ENCODE results near the gene ARID5B. TPM values are rescaled to one million over a fixed set of nuclear protein-coding genes. Genes with fewer than 3 reads are reported as not detected.

The ARID5B gene
- polyA plus RNA-seq, 3 donors, result 1.00 to 2.5 (median 1.5) TPM

DNA sequence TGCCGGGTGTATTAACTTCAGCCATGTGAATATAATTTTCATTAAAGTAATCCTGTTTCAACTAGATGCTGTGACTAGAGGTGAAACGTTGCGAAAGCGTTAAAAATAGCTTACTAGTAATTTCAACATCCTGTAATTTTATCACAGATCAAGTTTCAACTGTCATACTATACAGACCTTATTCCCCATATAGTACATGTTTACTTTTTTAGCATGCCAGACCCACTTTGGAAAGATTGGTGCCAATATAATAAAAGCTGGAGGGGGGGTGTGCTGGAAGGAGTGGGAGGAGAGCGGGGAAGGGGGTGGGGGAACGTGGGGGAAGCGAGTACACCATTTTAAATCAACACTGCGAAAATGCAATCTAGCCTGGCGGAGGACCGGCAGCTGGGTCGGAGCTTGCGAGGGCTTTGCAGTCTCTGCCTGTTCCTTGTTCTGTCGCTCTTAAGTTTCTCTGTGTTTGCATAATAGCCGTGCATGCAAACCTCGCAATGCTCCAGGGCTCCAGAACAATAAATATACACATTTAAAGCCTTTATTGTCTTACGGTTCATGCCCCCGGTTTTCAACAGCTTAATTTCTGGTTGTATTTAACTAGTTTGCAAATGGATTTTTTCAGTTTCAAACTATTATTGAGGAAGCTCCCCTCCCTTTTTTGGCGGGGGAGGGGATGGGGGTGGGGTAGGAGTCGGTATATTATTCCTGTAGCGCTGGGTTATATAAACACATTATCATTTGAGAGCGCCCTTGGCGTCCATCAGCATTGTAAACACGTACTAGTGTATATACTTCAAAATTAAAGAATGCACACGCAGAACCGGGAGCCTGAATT lies 1.3 kb upstream of the ARID5B start:
- H3K4me3 Mint-ChIP-seq, result peak overlapping the region; percentile 88 to 96
- no peaks in the 10 kb centered on the region for H3K27me3 ChIP-seq (ENCODE audit: control insufficient read depth in 2 of 2, insufficient read depth in 2 of 2, low read length in 2 of 2)
- peak overlapping the region; percentile 85 to 100 for H3K27ac ChIP-seq (ENCODE audit: low read depth in 1 of 2, low read length in 2 of 2)
- H3K36me3 Mint-ChIP-seq, result no peaks in the 10 kb centered on the region
- TF ChIP-seq, protein P1, sequence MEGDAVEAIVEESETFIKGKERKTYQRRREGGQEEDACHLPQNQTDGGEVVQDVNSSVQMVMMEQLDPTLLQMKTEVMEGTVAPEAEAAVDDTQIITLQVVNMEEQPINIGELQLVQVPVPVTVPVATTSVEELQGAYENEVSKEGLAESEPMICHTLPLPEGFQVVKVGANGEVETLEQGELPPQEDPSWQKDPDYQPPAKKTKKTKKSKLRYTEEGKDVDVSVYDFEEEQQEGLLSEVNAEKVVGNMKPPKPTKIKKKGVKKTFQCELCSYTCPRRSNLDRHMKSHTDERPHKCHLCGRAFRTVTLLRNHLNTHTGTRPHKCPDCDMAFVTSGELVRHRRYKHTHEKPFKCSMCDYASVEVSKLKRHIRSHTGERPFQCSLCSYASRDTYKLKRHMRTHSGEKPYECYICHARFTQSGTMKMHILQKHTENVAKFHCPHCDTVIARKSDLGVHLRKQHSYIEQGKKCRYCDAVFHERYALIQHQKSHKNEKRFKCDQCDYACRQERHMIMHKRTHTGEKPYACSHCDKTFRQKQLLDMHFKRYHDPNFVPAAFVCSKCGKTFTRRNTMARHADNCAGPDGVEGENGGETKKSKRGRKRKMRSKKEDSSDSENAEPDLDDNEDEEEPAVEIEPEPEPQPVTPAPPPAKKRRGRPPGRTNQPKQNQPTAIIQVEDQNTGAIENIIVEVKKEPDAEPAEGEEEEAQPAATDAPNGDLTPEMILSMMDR (IDR thresholded peaks at IDR 0.05), result no peak
- H3K79me2 ChIP-seq (ENCODE audit: insufficient read depth, low read length), result peaks cover 33% of the 10 kb centered on the region
- H3K4me1 ChIP-seq (ENCODE audit: control insufficient read depth in 1 of 2, insufficient read depth in 2 of 2, low read length in 2 of 2), result peaks cover 49 to 53% of the 10 kb centered on the region in 2 donors
- DNase-seq, result peak; percentile 56 to 87 (median 84)
- intact Hi-C loops (cut with micrococcal nuclease), result loop anchor here (5.0 to 10.0 kb wide), 6 partner anchors 42 to 355 kb away; no protein-coding TSS in a partner anchor
- H3K4me2 ChIP-seq (replicated peaks; ENCODE audit: extremely low read depth, low read length, poor library complexity, severe bottlenecking), result peak overlapping the region; percentile 99
- no peaks in the 10 kb centered on the region for H3K36me3 ChIP-seq (replicated peaks in 1 of 2; ENCODE audit: control insufficient read depth in 1 of 2, insufficient read depth in 2 of 2, low read length in 2 of 2)
- WGBS (ENCODE audit: insufficient coverage), result 0% methylated on average over 8 of the region's 25 CpGs
- peak overlapping the region; percentile 95 to 100 (median 99) for H3K27ac Mint-ChIP-seq
- no peaks in the 10 kb centered on the region for H3K9me3 ChIP-seq (replicated peaks in 1 of 2; ENCODE audit: control insufficient read depth in 1 of 2, insufficient read depth in 1 of 2, low read length in 2 of 2)
- H3K9me3 Mint-ChIP-seq, result peaks cover 0 to 2% (median 0%) of the 10 kb centered on the region in 7 donors
- no peaks in the 10 kb centered on the region for H4K20me1 ChIP-seq (ENCODE audit: insufficient read depth, low read length)
- H3K9ac ChIP-seq (ENCODE audit: insufficient read depth, low read length, poor library complexity, severe bottlenecking), result peak overlapping the region; percentile 83
- peaks cover 45% of the 10 kb centered on the region for H3K4me1 Mint-ChIP-seq
- peak overlapping the region; percentile 96 for H2AFZ ChIP-seq (ENCODE audit: insufficient read depth, low read depth, low read length, poor library complexity, severe bottlenecking)
- peak overlapping the region; percentile 83 to 96 (median 94) for H3K4me3 ChIP-seq (replicated peaks in 1 of 3; ENCODE audit: low read depth in 2 of 3, low read length in 3 of 3)
- peaks cover 0 to 2% (median 0%) of the 10 kb centered on the region in 3 donors for H3K27me3 Mint-ChIP-seq (ENCODE audit: low read depth in 3 of 3)

DNA sequence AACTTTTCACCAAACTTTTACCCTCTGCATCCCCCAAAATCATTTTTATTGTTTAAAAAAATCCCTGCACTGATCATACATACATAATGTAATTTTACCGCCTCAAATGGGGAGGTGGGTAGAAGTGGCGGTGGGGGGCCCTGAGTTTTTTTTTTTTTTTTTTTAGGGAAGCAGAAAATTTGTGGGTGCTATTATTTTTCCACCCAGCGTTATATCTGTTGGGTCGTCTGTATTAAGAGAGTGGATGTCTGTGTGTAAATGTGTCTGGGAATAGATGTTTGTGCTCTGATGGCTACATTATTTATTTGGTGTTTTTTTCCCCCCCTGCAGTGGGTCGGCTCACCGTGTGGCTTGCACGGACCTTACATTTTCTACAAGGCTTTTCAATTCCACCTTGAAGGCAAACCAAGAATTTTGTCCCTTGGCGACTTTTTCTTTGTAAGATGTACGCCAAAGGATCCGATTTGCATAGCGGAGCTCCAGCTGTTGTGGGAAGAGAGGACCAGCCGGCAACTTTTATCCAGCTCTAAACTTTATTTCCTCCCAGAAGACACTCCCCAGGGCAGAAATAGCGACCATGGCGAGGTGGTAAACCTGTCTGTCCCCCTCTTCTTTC lies 438 bp downstream of the ARID5B start:
- Mint-ChIP-seq H3K4me3 (peak overlapping the region; percentile 88 to 96), H3K9me3 (peaks cover 0 to 2% (median 0%) of the 10 kb centered on the region in 7 donors), H3K36me3 (no peaks in the 10 kb centered on the region), H3K27ac (peak overlapping the region; percentile 98 to 100 (median 99)), H3K27me3 (ENCODE audit: low read depth in 3 of 3) (peaks cover 0 to 2% (median 0%) of the 10 kb centered on the region in 3 donors), H3K4me1 (peaks cover 44% of the 10 kb centered on the region)
- WGBS (ENCODE audit: insufficient coverage), result no CpG with 5 or more reads among the region's 14 CpGs
- peak overlapping the region; percentile 83 to 96 (median 94) for H3K4me3 ChIP-seq (replicated peaks in 1 of 3; ENCODE audit: low read depth in 2 of 3, low read length in 3 of 3)
- peak overlapping the region; percentile 83 for H3K9ac ChIP-seq (ENCODE audit: insufficient read depth, low read length, poor library complexity, severe bottlenecking)
- peaks cover 48 to 50% of the 10 kb centered on the region in 2 donors for H3K4me1 ChIP-seq (ENCODE audit: control insufficient read depth in 1 of 2, insufficient read depth in 2 of 2, low read length in 2 of 2)
- H3K27ac ChIP-seq (ENCODE audit: low read depth in 1 of 2, low read length in 2 of 2), result peak overlapping the region; percentile 96 to 100
- no peaks in the 10 kb centered on the region for H4K20me1 ChIP-seq (ENCODE audit: insufficient read depth, low read length)
- no peaks in the 10 kb centered on the region for H3K9me3 ChIP-seq (replicated peaks in 1 of 2; ENCODE audit: control insufficient read depth in 1 of 2, insufficient read depth in 1 of 2, low read length in 2 of 2)
- intact Hi-C loops (cut with micrococcal nuclease), result loop anchor here (2.0 to 10.0 kb wide), 7 partner anchors 39 to 340 kb away; no protein-coding TSS in a partner anchor
- peak overlapping the region; percentile 99 for H3K4me2 ChIP-seq (replicated peaks; ENCODE audit: extremely low read depth, low read length, poor library complexity, severe bottlenecking)
- peaks cover 47% of the 10 kb centered on the region for H3K79me2 ChIP-seq (ENCODE audit: insufficient read depth, low read length)
- no peaks in the 10 kb centered on the region for H3K27me3 ChIP-seq (ENCODE audit: control insufficient read depth in 2 of 2, insufficient read depth in 2 of 2, low read length in 2 of 2)
- DNase-seq, result peak in 1 of 3 donors; percentile 15
- TF ChIP-seq, protein P1 (IDR thresholded peaks at IDR 0.05), result no peak
- no peaks in the 10 kb centered on the region for H3K36me3 ChIP-seq (replicated peaks in 1 of 2; ENCODE audit: control insufficient read depth in 1 of 2, insufficient read depth in 2 of 2, low read length in 2 of 2)
- H2AFZ ChIP-seq (ENCODE audit: insufficient read depth, low read depth, low read length, poor library complexity, severe bottlenecking), result peak overlapping the region; percentile 96
